Stimulated activated naive CD4-positive, alpha-beta T cell (primary cell): ENCODE data around the gene RGS16.

Experiments used
- DNase-seq, 6 experiments: peaks; one replicate each; lab custom pipeline; 2025; lab: John Stamatoyannopoulos, UW

Gene RGS16

GRCh38 chr1:182608845-182609610 lies 4.8 kb upstream of the RGS16 start:
- no peak for DNase-seq

- no peak for DNase-seq
Measured at GRCh38 chr1:182608236-182608635, 4.0 kb upstream of the RGS16 start.

GRCh38 chr1:182607566-182607965 lies 3.4 kb upstream of the RGS16 start:
- no peak for DNase-seq

- no peak for DNase-seq
Measured at GRCh38 chr1:182603646-182604174, 479 bp downstream of the RGS16 start.

GRCh38 chr1:182602935-182603645 lies 1.1 kb downstream of the RGS16 start:
- no peak for DNase-seq

- DNase-seq = no peak
Measured at GRCh38 chr1:182601913-182602312, 2.3 kb downstream of the RGS16 start.

GRCh38 chr1:182601416-182601786 lies 2.8 kb downstream of the RGS16 start:
- DNase-seq = peak; percentile 34 to 84 (median 56)

- DNase-seq = no peak
Measured at GRCh38 chr1:182600745-182601415, 3.3 kb downstream of the RGS16 start.

GRCh38 chr1:182600036-182600713 lies 4.0 kb downstream of the RGS16 start:
- no peak for DNase-seq

- DNase-seq = peak in 1 of 6 experiments; percentile 6
Measured at GRCh38 chr1:182599339-182599738, 4.8 kb downstream of the RGS16 start.

GRCh38 chr1:182598296-182598695 lies 5.9 kb downstream of the RGS16 start:
- no peak for DNase-seq

GRCh38 chr1:182596934-182597333 lies 7.3 kb downstream of the RGS16 start:
- DNase-seq = no peak

- peak in 5 of 6 experiments; percentile 32 to 59 (median 40) for DNase-seq
Measured at GRCh38 chr1:182595641-182596240, 8.4 kb downstream of the RGS16 start.

- no peak for DNase-seq
Measured at GRCh38 chr1:182589931-182590330, 14.3 kb downstream of the RGS16 start.

GRCh38 chr1:182589520-182589919 lies 14.7 kb downstream of the RGS16 start:
- no peak for DNase-seq

GRCh38 chr1:182588500-182589396 lies 15.4 kb downstream of the RGS16 start, which contains the start of gene RNASEL:
Gene RNASEL (minus strand): TSS chr1:182589256. CDS start chr1:182586806, 2,450 bp downstream.
- peak; percentile 30 to 78 (median 52) for DNase-seq

- DNase-seq = no peak
Measured at GRCh38 chr1:182587666-182588499, 16.3 kb downstream of the RGS16 start.

- no peak for DNase-seq
Measured at GRCh38 chr1:182587093-182587492, 17.1 kb downstream of the RGS16 start.

GRCh38 chr1:182586380-182586779 lies 17.8 kb downstream of the RGS16 start:
- DNase-seq = no peak
